ENCODE results near the gene MT1F.
A peak's percentile ranks its signal among the peaks of the same experiment; 100 is the strongest.
"Not testable (repeated sequence)": the region's sequence is repeated elsewhere in the genome, so short reads cannot be mapped to it uniquely, and the experiment has no call there.

Gene MT1F
- 0.72 to 1.3 reads per million in 2 donors for total RNA-seq

DNA sequence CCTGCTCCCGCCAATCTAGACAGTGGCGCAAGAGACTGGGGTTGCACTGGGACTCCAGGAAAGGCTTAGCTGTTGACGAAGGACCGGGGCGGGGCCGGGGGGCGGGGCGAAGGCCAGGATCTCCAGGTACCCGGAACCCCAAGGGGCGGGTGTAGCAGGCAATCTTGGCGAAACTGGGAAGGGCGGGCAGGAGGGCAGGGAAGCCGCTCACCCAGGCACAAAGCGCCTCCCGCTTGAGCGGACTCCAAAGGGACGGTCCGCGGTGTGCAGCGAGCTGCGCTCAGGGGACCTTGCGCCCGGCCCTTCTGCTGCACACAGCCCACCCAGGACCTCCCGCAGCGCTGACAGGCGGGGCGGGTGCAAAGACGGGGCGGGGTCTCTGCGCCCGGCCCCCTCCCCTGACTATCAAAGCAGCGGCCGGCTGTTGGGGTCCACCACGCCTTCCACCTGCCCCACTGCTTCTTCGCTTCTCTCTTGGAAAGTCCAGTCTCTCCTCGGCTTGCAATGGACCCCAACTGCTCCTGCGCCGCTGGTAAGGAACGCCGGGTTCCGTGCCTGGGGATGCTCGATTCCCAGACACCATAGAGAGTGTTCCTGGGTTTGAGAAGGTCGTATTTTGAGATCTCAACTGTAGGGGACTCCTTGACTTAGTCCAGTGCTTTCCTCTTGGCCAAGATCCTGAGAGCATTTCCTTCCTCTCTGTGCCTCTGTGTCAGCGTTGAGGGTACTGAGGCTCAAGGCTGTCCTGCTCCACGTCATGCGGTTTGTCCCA, at the start of gene MT1F:
Gene MT1F (plus strand): TSS at position 405 of the 772 bp plus-strand sequence. CDS start 100 bp downstream, at position 505.
- DNase-seq, result peak; percentile 67

DNA sequence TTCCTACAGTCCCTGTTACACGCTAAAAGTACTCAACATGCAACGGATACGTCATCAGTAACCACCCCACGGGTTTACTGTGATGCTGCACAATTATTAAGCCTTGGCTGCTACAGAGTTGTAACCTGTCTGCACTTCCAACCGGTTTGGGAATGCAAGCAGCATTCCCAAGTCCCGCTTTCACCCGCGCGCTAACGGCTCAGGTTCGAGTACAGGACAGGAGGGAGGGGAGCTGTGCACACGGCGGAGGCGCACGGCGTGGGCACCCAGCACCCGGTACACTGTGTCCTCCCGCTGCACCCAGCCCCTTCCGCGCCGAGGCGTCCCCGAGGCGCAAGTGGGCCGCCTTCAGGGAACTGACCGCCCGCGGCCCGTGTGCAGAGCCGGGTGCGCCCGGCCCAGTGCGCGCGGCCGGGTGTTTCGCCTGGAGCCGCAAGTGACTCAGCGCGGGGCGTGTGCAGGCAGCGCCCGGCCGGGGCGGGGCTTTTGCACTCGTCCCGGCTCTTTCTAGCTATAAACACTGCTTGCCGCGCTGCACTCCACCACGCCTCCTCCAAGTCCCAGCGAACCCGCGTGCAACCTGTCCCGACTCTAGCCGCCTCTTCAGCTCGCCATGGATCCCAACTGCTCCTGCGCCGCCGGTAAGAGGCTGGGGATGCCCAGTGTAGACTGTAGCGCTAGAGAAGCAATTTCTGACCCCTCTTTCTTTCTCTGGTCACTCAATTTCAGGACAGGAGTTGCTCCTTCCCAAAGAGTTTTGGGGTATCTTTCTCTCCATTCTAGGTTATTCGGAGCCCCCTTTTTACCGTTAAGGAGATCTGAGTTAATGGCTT, 49.5 kb upstream of the MT1F start, which contains the start of gene MT2A:
Gene MT2A (plus strand): TSS at position 542 of the 833 bp plus-strand sequence. CDS start 72 bp downstream, at position 614.
- DNase-seq, result peak; percentile 76

DNA sequence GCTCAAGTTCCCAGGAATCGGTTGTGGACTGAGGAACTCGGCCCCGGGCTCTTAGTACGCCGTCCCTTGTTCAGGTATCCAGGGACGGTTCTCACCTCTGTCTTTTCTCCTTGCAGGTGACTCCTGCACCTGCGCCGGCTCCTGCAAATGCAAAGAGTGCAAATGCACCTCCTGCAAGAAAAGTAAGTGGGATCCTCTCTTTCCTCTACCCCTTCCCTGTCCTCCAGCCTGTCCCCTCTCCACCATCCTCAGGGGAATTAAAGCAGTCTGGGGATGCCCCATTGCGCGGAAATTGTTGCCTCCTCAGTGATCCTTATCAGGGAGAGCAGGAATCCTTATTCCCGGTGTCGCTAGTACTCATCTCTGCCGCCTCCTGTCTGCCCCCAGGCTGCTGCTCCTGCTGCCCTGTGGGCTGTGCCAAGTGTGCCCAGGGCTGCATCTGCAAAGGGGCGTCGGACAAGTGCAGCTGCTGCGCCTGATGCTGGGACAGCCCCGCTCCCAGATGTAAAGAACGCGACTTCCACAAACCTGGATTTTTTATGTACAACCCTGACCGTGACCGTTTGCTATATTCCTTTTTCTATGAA, 48.8 kb upstream of the MT1F start:
- no peak for DNase-seq

DNA sequence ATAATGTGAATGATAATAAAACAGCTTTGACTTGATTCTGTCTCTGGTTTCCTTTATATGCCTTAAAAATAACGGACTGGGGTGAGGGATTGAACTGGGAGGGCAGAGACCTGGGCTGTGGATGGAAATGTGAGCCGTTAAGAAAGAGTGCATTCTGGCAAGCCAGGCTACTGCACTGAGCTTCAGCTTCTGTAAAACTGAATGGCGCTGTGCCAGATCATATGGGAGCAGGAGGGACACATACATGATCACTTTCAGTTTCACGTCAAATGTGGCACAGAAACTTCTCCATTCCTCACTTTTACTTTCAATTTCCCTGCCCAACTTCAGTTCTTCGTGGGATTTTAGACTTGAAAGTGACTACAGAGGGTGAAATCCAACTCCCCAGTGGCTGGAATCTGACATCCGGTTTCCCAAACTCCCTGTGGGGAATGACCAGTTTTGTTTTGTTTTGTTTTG, 48.3 kb upstream of the MT1F start:
- peak; percentile 60 for DNase-seq

DNA sequence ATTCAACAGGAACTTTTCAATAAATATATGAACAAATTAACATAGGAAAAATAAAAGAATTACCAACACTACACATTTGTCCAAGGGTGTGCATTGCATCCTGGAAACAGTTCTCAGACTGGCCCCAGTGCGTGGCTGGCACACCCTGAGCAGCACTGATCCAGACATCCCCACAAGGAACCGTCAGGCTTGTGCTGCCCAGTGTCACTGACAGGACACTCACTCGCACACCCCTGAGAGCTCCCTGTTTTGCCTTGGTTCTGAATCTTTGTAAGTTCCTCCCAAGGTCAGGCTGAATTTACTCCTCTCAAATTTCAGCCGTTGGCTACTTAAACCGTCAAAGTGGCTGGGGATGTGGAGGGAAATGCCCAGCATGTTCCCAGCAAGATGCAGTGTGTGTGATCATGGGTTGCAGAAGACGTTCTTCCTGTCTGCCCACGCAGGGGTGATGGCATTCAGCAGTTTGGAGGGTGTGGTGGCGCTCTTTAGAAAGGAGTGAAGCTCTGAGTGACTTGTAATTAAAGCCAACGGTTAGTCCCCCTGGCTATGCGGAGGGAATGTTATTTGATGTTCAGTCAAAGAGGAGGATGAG, 47.6 kb upstream of the MT1F start:
- peak; percentile 48 for DNase-seq

DNA sequence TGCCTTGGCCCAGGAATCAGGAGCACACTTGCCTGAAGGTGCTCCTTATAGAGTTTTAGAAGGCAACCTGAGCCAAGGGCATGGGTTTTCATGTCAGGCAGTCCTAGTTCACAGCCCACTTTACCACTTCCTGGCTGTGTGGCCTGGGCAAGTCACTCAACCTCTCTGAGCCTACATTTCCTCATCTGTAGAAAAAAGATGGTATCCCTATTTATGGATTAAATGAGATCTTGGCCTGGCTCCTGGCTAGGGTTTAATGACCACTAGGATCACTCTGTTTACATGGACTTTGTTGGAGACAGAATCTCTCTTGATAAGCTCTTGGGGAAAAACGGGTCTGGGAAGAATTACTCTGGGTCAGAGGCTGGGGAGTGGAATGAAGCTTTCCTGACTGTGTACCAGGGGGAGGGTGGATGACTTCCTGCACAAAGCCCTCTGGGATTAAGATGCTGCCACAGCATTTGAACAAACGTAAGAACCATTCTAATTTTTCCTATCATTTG, 47.1 kb upstream of the MT1F start:
- no peak for DNase-seq

DNA sequence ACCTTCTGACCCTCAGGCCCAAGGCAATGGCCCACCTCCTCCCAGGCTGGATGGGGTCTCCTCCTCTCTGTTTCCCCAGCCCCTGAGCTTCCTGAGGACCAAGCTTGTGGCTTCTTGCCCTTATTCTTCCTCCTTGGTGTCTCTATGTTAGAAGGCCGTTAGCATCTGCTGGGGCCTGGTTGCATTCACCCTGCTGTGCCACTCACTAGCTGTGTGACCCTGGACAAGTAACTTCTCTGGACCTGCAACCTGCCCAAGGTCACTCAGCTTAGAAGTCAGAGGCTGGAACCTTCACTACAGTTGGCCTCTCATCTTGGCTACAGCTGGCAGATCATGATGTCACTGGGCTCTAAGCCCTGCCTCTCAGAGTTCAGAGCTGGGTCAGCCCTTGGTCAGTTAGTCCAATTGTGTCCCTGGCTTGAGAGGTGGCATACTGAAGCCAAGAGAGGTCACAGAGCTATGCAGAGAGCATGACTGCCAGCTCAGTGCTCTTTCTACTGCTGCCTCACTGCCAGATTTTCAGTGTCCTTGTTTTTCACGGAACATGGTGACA, 46.4 kb upstream of the MT1F start:
- no peak for DNase-seq

DNA sequence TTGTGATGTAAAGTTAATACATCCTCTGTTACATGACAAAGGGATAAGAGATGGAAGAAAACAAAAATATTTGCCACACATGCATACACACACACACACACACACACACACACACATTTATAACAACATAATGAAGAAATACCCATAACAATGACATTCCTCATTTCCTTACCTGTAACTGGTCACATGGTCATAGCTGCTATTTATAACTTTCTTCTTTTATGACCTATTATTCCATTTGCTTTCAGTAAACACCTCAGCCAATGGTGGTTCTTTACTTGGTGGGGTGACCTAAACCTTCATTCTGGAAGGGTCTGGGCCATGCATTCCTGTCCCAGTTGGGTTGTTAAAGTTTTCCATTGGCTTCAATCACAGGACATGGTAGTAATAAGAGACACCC, 44.1 kb upstream of the MT1F start:
- DNase-seq, result no peak

DNA sequence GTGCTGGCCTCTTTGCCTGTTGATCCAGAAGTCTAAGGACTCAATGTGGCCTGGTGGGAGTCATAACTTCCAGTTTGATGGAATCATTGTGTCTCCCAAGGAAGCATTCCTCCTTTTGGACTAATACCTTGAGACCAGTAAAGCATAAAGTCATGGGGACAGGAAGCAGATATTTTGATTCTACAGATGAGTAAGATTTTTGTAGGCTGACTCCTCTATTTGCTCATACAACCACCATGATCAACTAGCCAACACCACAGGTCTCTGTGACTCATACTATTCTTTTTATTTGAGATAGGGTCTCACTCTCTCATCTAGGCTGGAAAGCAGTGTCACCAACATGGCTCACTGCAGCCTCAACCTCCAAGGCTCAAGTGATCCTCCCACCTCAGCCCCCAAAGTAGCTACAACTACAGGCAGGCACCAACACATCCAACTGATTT, 43.2 kb upstream of the MT1F start:
- DNase-seq, result no peak

DNA sequence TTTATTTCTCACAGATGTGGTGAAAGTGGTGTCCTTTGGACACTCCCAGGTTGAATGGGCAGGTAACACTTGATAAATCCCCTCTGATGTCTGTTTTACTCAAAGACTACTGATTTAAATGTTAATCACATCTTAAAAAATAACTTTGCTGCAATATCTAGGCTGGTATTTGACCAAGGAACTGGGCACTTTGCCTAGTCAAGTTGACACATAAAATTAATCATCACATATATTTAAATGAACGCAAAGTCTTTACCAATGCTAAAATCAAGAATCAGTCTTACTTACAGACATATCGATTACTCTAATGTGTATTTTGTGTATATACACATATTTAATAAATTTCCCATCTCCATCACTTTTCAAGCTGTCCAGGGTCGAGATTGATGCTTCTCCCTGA, 42.4 kb upstream of the MT1F start:
- DNase-seq, result no peak

DNA sequence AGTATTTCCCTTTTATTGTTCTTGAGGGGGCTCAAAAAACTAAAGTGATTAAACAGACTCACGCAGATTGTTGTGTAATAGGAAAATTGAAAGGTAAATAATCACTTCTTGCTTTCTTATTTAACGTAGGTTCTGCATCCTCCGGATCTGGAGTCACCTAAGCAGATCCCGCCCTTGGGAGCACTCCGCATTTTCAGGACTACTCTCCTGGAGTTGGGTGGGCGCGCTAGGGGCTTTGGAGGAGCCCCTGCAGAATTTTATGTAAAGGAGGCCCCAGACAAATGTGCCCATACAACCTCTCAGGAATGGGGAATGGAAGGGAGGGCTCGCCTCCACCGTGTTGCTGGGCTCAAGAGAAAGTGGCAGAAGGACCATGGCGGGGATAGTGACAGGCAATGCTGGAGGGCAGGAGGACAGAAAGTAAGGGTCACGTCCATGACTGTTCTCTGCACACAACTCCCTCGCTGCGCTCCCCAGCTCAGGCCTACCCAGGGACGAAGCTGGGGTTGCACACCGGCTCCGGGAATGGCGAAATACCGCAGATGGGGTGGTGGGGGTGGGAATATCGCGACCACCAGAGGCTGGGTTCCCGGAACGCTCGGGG, 41.0 kb upstream of the MT1F start:
- no peak for DNase-seq

DNA sequence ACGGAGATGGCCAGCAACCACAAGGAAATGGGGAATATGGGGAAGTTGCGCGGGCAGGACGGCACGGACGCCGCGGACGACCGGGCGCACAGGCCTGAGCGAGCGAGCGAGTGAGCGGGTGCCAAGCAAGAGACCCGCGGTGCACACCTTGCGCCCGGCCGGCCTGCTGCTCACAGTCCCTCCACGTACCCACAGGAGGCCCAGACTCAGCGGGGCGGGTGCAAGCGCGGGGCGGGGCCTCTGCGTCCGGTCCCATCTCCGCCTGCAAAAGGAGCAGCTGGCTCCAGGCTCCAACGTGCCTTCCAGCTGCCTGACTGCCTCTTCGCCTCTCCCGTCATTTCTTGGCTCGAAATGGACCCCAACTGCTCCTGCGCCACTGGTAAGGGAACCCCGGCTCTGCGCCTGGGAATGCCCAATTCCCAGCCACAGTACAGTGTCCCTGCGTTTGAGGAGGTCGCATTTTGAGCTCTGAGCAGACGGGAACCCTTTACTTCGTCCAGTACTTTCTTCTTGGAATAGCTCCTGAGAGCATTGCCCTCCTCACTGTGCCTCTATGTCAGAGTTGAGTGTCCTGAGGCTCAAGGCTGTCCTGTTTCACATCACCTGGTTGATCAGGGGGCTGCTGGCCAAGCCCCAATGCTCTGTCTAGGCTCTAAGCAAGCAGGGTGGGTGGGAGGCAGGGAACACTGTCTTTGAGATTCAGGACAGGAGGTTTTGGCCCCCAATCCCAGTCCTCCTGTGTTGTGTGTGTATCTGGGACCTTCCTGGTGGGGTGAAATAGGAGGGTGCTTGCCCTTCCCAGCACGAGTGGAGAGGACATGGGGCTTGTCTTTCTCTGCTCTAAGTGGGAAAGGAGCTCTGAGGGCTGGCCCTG, 40.3 kb upstream of the MT1F start:
- peak; percentile 38 for DNase-seq

DNA sequence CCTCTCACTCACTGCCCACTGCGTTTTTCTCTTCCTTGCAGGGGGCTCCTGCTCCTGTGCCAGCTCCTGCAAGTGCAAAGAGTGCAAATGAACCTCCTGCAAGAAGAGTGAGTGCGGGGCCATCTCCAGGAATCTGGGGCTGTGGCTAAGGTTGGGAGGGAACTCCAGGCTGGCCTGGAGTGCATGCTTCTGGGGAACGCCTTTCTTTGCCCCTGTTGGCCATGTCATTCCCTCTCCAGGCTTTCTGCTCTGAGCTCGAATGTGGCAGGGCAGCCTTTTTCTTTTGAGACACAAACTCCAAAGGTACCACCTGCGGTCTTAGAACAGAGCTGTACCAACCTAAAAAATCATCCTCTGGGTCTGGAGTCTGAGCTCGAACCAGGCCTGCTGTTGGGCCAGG, 39.6 kb upstream of the MT1F start:
- no peak for DNase-seq

DNA sequence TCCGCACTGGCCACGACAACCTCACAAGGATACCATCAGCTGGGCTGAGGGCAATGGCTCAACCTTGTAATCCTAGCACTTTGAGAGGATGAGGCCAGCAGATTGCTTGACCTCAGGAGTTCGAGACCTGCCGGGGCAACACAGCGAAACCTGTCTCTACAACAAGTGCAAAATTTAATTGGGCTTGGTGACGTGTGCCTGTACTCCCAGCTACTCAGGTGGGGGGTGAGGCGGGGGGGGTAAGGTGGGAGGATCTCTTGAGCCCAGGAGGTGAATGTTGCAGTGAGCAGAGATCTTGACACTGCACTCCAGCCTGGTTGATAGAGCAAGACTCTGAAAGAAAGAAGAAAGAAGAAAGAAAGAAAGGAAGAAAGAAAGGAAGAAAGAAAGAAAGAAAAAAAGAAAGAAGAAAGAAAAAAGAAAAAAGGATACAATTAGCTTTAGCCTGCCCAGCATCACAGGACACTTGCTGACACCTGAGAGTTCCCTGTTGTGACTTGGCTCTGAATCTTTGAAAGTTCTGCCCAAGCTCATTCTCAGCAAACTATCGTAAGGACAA, 37.3 kb upstream of the MT1F start:
- DNase-seq, result no peak

DNA sequence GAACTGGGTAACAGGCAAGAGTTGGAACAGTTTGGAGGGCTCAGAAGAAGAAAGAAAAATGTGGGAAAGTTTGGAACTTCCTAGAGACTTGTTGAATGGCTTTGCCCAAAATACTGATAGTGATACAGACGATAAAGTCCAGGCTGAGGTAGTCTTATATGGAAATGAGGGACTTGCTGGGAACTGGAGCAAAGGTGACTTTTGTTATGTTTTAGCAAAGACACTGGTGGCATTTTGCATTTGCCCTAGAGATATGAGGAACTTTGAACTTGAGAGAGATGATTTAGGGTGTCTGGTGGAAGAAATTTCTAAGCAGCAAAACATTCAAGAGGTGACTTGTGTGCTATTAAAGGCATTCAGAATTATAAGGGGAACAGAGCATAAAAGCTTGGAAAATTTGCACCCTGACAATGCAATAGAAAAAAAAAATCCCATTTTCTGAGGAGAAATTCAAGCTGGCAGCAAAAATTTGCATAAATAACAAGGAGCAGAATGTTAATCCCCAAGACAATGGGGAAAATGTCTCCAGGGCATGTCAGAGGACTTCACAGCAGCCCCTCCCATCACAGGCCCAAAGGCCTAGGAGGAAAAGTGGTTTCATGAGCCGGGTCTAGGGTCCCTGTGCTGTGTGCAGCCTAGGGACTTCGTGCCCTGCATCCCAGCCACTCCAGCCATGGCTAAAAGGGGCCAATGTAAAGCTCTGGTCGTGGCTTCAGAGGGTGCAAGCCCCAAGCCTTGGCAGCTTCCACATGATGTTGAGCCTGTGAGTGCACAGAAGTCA, 35.9 kb upstream of the MT1F start:
- not testable (repeated sequence) for DNase-seq

DNA sequence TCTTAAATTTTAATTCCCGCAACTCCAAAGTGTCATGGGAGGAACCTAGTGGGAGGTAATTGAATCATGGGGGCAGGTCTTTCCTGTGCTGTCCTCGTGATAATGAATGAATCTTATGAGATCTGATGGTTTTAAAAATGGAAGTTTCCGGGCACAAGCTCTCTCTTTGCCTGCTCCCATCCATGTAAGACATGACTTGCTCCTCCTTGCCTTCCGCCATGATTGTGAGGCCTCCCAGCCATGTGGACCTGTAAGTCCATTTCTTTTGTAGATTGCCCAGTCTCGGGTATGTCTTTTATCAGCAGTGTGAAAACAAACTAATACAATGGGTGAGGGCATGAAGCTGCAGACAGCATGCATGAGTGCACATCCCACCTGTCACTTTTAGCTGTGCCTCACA, 34.6 kb upstream of the MT1F start:
- DNase-seq, result not testable (repeated sequence)

DNA sequence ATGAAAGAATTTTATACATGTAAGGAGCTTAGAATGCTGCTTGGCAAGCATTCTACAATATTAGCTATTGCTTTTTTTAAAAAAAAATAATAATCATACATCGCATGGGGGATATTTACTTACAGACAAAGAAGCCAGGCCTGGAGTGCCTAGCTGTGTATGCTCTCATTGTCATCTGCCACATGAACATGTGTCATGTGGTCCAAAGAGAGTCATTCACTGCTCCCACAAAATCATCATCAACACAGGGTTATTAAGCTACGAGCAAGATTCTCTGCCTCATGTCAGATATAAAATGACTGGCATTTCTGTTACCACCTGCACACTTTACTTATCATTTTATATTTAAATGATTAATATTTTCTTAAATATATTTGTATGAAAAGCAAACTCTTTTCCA, 34.1 kb upstream of the MT1F start:
- no peak for DNase-seq

DNA sequence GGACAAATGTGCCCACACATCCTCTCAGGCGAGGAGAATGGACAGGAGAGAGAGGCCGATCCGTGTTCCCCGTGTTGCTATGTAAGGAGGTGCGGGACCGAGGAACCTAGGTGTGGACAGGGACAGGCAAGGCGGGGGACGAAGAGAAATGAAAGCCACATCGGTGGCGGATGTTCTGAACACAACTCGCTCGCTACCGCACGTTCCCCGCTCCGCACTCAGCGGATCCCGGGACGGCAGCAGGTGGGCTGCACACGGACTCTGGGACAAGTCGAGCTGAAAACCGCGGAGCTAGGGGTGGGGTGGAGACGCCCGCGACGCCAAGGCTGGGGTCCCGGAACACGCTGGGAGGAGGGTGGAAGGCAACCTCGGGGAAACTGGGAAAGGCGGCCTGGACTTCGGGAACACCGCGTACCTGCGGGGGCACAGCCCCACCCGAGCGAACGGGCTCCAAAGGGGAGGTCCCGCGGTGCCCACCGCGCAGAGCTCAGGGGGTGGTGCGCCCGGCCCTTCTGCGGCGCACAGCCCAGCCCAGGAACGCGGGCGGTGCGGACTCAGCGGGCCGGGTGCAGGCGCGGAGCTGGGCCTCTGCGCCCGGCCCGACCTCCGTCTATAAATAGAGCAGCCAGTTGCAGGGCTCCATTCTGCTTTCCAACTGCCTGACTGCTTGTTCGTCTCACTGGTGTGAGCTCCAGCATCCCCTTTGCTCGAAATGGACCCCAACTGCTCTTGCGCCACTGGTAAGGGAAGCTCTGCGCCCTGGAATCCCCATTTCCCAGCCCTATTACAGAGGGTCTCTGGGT, 32.4 kb upstream of the MT1F start, which contains the start of gene MT1E:
Gene MT1E (plus strand): TSS at position 642 of the 803 bp plus-strand sequence. CDS start 71 bp downstream, at position 713.
- DNase-seq, result no peak

All from T-helper 9 cell (primary cell).